MM.1S (cell line): Measurements from ENCODE around the gene EML3.
"Not testable (repeated sequence)": the region's sequence is repeated elsewhere in the genome, so short reads cannot be mapped to it uniquely, and the experiment has no call there.

Experiments used
- DNase-seq: peaks from one replicate; pipeline ENCODE4 v3.0.0-alpha.2; 2015
- H2AFZ ChIP-seq: fragments of 300-600 bp; sonication (generic); 2 replicates; pipeline ENCODE4 v1.6.0; 2016; ENCODE audit warnings: antibody characterized with exemption, low read length
- H3F3A ChIP-seq: fragments of 300-600 bp; sonication (generic); 2 replicates; pipeline ENCODE4 v1.6.1; 2016; ENCODE audit warnings: mild to moderate bottlenecking, antibody characterized with exemption, low read length, moderate library complexity, mixed read lengths; ENCODE audit not compliant: insufficient read depth
- H3K27ac ChIP-seq: fragments of 300-600 bp; sonication (generic); 2 replicates; pipeline ENCODE4 v1.5.1; 2016; ENCODE audit warnings: mild to moderate bottlenecking, low read length
- H3K27me3 ChIP-seq: fragments of 300-600 bp; sonication (generic); replicated peaks from 2 replicates; pipeline ENCODE4 v1.6.0; 2016; ENCODE audit warnings: low read length; ENCODE audit not compliant: insufficient read depth
- H3K36me3 ChIP-seq: fragments of 300-600 bp; sonication (generic); replicated peaks from 2 replicates; pipeline ENCODE4 v1.6.1; 2016; ENCODE audit warnings: mild to moderate bottlenecking, low read length, mixed read lengths; ENCODE audit not compliant: insufficient read depth
- H3K4me1 ChIP-seq: fragments of 300-600 bp; sonication (generic); 2 replicates; pipeline ENCODE4 v1.6.1; 2016; ENCODE audit warnings: low read length, mixed read lengths
- H3K4me2 ChIP-seq: fragments of 300-600 bp; sonication (generic); 2 replicates; pipeline ENCODE4 v1.6.0; 2016; ENCODE audit warnings: low read depth, low read length
- H3K4me3 ChIP-seq: fragments of 300-600 bp; sonication (generic); 2 replicates; pipeline ENCODE4 v1.5.1; 2016; ENCODE audit warnings: low read length, mixed read lengths
- H3K79me2 ChIP-seq: fragments of 300-600 bp; sonication (generic); 2 replicates; pipeline ENCODE4 v1.6.1; 2016; ENCODE audit warnings: mixed run types, low read length, mixed read lengths
- H3K9ac ChIP-seq: fragments of 300-600 bp; sonication (generic); 2 replicates; pipeline ENCODE4 v1.6.1; 2016; ENCODE audit warnings: low read length, mixed read lengths
- H3K9me2 ChIP-seq: fragments of 300-600 bp; sonication (generic); replicated peaks from 2 replicates; pipeline ENCODE4 v1.6.1; 2016; ENCODE audit warnings: mild to moderate bottlenecking, low read length, mixed read lengths; ENCODE audit not compliant: insufficient read depth
- H3K9me3 ChIP-seq: fragments of 300-600 bp; sonication (generic); replicated peaks from 2 replicates; pipeline ENCODE4 v1.6.1; 2016; ENCODE audit warnings: mild to moderate bottlenecking, low read length, mixed read lengths; ENCODE audit not compliant: insufficient read depth
- H4K20me1 ChIP-seq: fragments of 300-600 bp; sonication (generic); 2 replicates; pipeline ENCODE4 v1.6.1; 2016; ENCODE audit warnings: mild to moderate bottlenecking, low read length, moderate library complexity, mixed read lengths; ENCODE audit not compliant: insufficient read depth
- EZH2 ChIP-seq: fragments of 300-600 bp; sonication (generic); optimal IDR thresholded peaks from 2 replicates; pipeline ENCODE3; 2017; ENCODE audit warnings: low read depth, mild to moderate bottlenecking, antibody characterized with exemption, low read length, mixed read lengths
- EZH2phosphoT487 ChIP-seq: fragments of 300-600 bp; sonication (generic); IDR thresholded peaks from 2 replicates; pipeline ENCODE4 v1.6.1; 2018; ENCODE audit warnings: antibody characterized with exemption, low read length
- TF ChIP-seq, protein P1 (sequence below): fragments of 300-600 bp; sonication (generic); IDR thresholded peaks from 2 replicates; pipeline ENCODE4 v1.5.1; 2016; ENCODE audit warnings: antibody characterized with exemption, low read length, mixed read lengths

The EML3 gene

DNA sequence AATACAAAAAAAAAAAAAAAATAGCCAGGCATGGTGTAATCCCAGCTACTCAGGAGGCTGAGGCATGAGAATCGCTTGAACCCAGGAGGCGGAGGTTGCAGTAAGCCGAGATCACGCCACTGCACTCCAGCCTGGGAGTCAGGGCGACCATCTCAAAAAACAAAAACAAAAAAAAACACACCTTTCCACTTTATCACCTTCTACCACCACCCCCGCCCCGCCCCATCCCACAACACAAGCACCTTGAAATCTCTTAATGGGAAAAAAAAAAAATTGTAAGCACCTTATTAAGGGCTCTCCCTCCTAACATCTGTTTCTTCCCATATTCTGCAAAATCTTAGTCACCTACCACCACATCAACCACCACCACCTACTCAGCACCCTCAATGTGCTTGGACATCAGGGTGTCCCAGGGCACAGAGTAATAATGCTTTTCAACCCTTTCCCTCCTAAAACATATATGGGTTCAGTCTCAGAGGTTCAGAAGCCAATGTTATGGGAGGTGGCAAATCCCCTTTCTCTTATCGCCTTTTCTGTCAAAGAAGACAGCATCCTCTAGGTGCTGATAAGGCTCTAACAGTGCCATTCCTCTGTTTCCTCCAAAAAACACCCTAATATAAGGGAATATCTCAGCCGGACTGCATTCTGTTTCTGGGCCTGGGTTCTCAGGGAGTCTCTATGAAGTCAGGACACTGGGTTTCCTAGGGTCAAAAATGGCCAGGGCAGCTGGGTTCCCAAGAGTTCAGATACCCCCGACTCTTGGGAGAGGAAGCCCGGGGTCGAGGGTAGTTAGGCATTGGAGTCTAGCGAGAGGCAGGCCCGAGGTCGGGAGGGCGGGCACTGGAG lies 39.8 kb upstream of the EML3 start:
- peaks cover 34% of the 10 kb centered on the region for H3K79me2 ChIP-seq
- H3K9me2 ChIP-seq = no peaks in the 10 kb centered on the region
- no peak for DNase-seq
- H3F3A ChIP-seq = peaks cover 11% of the 10 kb centered on the region
- peak overlapping the region; percentile 62 for H3K27ac ChIP-seq
- no peaks in the 10 kb centered on the region for H3K9me3 ChIP-seq
- H3K4me3 ChIP-seq = peak overlapping the region; percentile 93
- no peaks in the 10 kb centered on the region for H3K36me3 ChIP-seq
- H3K4me2 ChIP-seq = peak overlapping the region; percentile 95
- no peak for TF ChIP-seq EZH2
- TF ChIP-seq EZH2phosphoT487 = no peak
- TF ChIP-seq, protein P1, sequence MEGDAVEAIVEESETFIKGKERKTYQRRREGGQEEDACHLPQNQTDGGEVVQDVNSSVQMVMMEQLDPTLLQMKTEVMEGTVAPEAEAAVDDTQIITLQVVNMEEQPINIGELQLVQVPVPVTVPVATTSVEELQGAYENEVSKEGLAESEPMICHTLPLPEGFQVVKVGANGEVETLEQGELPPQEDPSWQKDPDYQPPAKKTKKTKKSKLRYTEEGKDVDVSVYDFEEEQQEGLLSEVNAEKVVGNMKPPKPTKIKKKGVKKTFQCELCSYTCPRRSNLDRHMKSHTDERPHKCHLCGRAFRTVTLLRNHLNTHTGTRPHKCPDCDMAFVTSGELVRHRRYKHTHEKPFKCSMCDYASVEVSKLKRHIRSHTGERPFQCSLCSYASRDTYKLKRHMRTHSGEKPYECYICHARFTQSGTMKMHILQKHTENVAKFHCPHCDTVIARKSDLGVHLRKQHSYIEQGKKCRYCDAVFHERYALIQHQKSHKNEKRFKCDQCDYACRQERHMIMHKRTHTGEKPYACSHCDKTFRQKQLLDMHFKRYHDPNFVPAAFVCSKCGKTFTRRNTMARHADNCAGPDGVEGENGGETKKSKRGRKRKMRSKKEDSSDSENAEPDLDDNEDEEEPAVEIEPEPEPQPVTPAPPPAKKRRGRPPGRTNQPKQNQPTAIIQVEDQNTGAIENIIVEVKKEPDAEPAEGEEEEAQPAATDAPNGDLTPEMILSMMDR = no peak
- peak overlapping the region; percentile 99 for H2AFZ ChIP-seq
- H3K27me3 ChIP-seq = no peaks in the 10 kb centered on the region
- H3K9ac ChIP-seq = peak overlapping the region; percentile 92
- H3K4me1 ChIP-seq = peaks cover 6% of the 10 kb centered on the region; the same call in 1 of the 2 replicates
- H4K20me1 ChIP-seq = no peaks in the 10 kb centered on the region

DNA sequence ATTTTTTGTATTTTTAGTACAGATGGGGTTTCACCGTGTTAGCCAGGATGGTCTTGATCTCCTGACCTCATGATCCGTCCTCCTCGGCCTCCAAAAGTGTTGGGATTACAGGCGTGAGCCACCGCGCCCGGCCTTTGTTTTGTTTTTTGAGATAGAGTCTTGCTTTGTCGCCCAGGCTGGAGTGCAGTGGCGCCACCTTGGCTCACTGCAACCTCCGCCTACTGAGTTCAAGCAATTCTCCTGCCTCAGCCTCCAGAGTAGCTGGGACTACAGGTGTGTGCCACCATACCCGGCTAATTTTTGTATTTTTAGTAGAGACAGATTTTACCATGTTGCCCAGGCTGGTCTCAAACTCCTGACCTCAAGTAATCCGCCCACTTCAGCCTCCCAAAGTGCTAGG lies 37.7 kb upstream of the EML3 start:
- H3K27me3 ChIP-seq, H2AFZ ChIP-seq, H3K4me3 ChIP-seq, H3K9ac ChIP-seq, H3K9me3 ChIP-seq, H3K36me3 ChIP-seq, H3K4me2 ChIP-seq, H3K9me2 ChIP-seq, H3K27ac ChIP-seq, DNase-seq, H4K20me1 ChIP-seq: not testable (repeated sequence)
- Histone ChIP-seq H3K4me1 (peaks cover 13% of the 10 kb centered on the region), H3F3A (peaks cover 12% of the 10 kb centered on the region), H3K79me2 (peaks cover 45% of the 10 kb centered on the region)

DNA sequence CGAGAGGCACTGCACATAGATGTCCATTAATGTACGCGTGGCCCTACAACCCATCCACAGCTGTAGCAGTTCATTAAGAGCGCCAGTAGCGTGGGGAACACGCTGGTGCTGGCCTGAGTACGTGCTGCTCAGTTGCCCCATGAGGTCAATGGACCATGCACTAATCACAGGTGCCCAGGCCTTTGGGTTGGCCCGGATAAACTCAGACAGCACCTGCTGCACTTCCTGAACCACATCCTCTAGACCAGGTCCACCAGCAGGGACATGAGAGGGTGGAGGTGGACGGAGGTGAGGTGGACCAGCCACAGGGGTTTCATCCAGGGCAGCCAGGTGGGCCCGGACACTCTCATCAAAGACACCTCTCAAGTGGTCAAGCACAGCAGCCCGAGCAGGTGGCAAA lies 36.9 kb upstream of the EML3 start:
- H2AFZ ChIP-seq = no peak overlapping the region
- DNase-seq = no peak
- H3K79me2 ChIP-seq = peaks cover 53% of the 10 kb centered on the region
- peaks cover 12% of the 10 kb centered on the region for H3F3A ChIP-seq
- H4K20me1 ChIP-seq = no peaks in the 10 kb centered on the region
- no peak overlapping the region for H3K4me3 ChIP-seq
- no peaks in the 10 kb centered on the region for H3K9me3 ChIP-seq
- no peaks in the 10 kb centered on the region for H3K27me3 ChIP-seq
- no peak overlapping the region for H3K9ac ChIP-seq
- H3K36me3 ChIP-seq = no peaks in the 10 kb centered on the region
- H3K4me1 ChIP-seq = peaks cover 13% of the 10 kb centered on the region
- TF ChIP-seq EZH2 = no peak
- TF ChIP-seq, protein P1 = no peak
- no peak for TF ChIP-seq EZH2phosphoT487
- H3K4me2 ChIP-seq = no peak overlapping the region
- H3K9me2 ChIP-seq = no peaks in the 10 kb centered on the region
- H3K27ac ChIP-seq = no peak overlapping the region

DNA sequence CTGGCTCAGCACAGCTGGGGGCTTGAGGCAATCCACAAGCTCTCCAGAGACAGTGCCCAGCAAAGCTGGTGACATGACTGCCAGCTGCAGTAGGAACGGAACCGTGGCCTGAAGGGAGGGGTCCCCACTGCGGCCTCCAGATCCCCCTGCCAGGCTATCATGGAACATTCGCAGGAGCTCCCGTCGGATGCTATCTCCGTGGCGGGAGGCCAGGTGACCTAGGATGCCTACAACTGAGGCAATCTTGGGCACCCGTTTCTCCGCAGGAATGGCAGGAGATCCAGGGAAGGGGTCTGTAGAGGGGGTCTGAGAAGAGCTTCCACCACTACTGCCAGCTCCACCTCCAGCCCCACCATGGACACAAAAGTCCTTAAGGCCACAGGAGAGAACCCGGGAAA lies 36.4 kb upstream of the EML3 start:
- H3K4me1 ChIP-seq = peaks cover 9% of the 10 kb centered on the region
- H3K9me3 ChIP-seq = no peaks in the 10 kb centered on the region
- no peak overlapping the region for H3K4me3 ChIP-seq
- H3K9ac ChIP-seq = no peak overlapping the region
- H3F3A ChIP-seq = peaks cover 8% of the 10 kb centered on the region
- no peak for DNase-seq
- H3K27me3 ChIP-seq = no peaks in the 10 kb centered on the region
- no peak overlapping the region for H3K4me2 ChIP-seq
- peaks cover 59% of the 10 kb centered on the region for H3K79me2 ChIP-seq
- TF ChIP-seq EZH2 (no peak), EZH2phosphoT487 (no peak)
- TF ChIP-seq, protein P1 = no peak
- no peaks in the 10 kb centered on the region for H3K9me2 ChIP-seq
- H3K27ac ChIP-seq = no peak overlapping the region
- 0 out of 2 replicates have a peak, but pooled peaks cover 3% of the 10 kb centered on the region for H3K36me3 ChIP-seq
- no peaks in the 10 kb centered on the region for H4K20me1 ChIP-seq
- H2AFZ ChIP-seq = no peak overlapping the region
